GM23338 (cell line): ENCODE measurements around the gene EVC. TPM values are rescaled to one million over a fixed set of nuclear protein-coding genes. Genes with fewer than 3 reads are reported as not detected.
A peak's percentile ranks its signal among the peaks of the same experiment; 100 is the strongest.

Experiments used
- ATAC-seq: fragments of 200-7000 bp; cut with Tn5 transposase; 3 replicates; pipeline ENCODE4 v1.9.1; 2020
- DNase-seq: peaks from one replicate; pipeline ENCODE4 v3.0.0-alpha.2; 2015; ENCODE audit warnings: low spot score
- H2AFZ ChIP-seq: fragments of 200-600 bp; sonication (generic); 2 replicates; pipeline ENCODE4 v1.8.0; 2016; ENCODE audit warnings: antibody characterized with exemption, mild to moderate bottlenecking, moderate library complexity
- H3F3A ChIP-seq: fragments of 200-600 bp; sonication (generic); replicated peaks from 2 replicates; pipeline ENCODE4 v1.8.0; 2017; ENCODE audit warnings: antibody characterized with exemption, mixed run types, low read depth
- H3K27ac ChIP-seq: fragments of 200-600 bp; sonication (generic); 2 replicates; pipeline ENCODE4 v1.6.1; 2016; ENCODE audit warnings: low read depth
- H3K27me3 ChIP-seq: fragments of 200-600 bp; sonication (generic); 2 replicates; pipeline ENCODE4 v1.8.0; 2016; ENCODE audit warnings: mild to moderate bottlenecking, mixed run types, moderate library complexity; ENCODE audit not compliant: insufficient read depth
- H3K36me3 ChIP-seq: fragments of 200-600 bp; sonication (generic); 2 replicates; pipeline ENCODE4 v1.8.0; 2016; ENCODE audit warnings: mild to moderate bottlenecking; ENCODE audit not compliant: insufficient read depth
- H3K4me1 ChIP-seq: fragments of 200-600 bp; sonication (generic); 2 replicates; pipeline ENCODE4 v1.8.0; 2016; ENCODE audit warnings: mild to moderate bottlenecking, moderate library complexity; ENCODE audit not compliant: insufficient read depth
- H3K4me2 ChIP-seq: fragments of 200-600 bp; sonication (generic); 2 replicates; pipeline ENCODE4 v1.7.1; 2017; ENCODE audit warnings: mixed run types
- H3K4me3 ChIP-seq: fragments of 200-600 bp; sonication (generic); 2 replicates; pipeline ENCODE4 v1.6.1; 2016; ENCODE audit warnings: mixed run types
- H3K79me2 ChIP-seq: fragments of 200-600 bp; sonication (generic); replicated peaks from 2 replicates; pipeline ENCODE4 v1.8.0; 2017; ENCODE audit warnings: mild to moderate bottlenecking; ENCODE audit not compliant: insufficient read depth
- H3K9me2 ChIP-seq: fragments of 200-600 bp; sonication (generic); 2 replicates; pipeline ENCODE4 v1.8.0; 2017; ENCODE audit not compliant: insufficient read depth
- H4K20me1 ChIP-seq: fragments of 200-600 bp; sonication (generic); replicated peaks from 2 replicates; pipeline ENCODE4 v1.8.0; 2017; ENCODE audit warnings: mild to moderate bottlenecking; ENCODE audit not compliant: insufficient read depth
- H3K27ac Mint-ChIP-seq: 2 replicates; pipeline ENCODE4 v1.8.0; 2020; ENCODE audit warnings: inconsistent platforms, mild to moderate bottlenecking, moderate library complexity, mixed read lengths
- H3K27me3 Mint-ChIP-seq: 3 replicates; pipeline ENCODE4 v1.8.0; 2022; ENCODE audit warnings: low read depth, mild to moderate bottlenecking, moderate library complexity, mixed read lengths, inconsistent platforms; ENCODE audit not compliant: insufficient read depth, poor library complexity
- H3K36me3 Mint-ChIP-seq: 3 replicates; pipeline ENCODE4 v1.8.0; 2021; ENCODE audit warnings: low read depth, mild to moderate bottlenecking, inconsistent platforms, moderate library complexity, mixed read lengths
- H3K4me1 Mint-ChIP-seq: 3 replicates; pipeline ENCODE4 v1.8.0; 2020; ENCODE audit warnings: mild to moderate bottlenecking, inconsistent platforms, mixed read lengths
- H3K4me3 Mint-ChIP-seq: 3 replicates; pipeline ENCODE4 v1.8.0; 2021; ENCODE audit warnings: moderate library complexity, mild to moderate bottlenecking, inconsistent platforms, mixed read lengths
- H3K9me3 Mint-ChIP-seq: 3 replicates; pipeline ENCODE4 v1.8.0; 2020; ENCODE audit warnings: moderate library complexity, mild to moderate bottlenecking, inconsistent platforms, mixed read lengths
- EZH2 ChIP-seq: fragments of 200-600 bp; sonication (generic); IDR thresholded peaks from one replicate; pipeline ENCODE4 v1.8.0; 2017; ENCODE audit warnings: antibody characterized with exemption, mild to moderate bottlenecking, low read depth; ENCODE audit not compliant: unreplicated experiment
- JUNB ChIP-seq: IDR thresholded peaks from one replicate; pipeline ENCODE4 v1.6.1; 2016; ENCODE audit warnings: antibody characterized with exemption; ENCODE audit not compliant: unreplicated experiment
- NANOG ChIP-seq: IDR thresholded peaks from 2 replicates; pipeline ENCODE4 v1.6.1; 2016; ENCODE audit warnings: antibody characterized with exemption, borderline replicate concordance
- POLR2AphosphoS5 ChIP-seq: IDR thresholded peaks from 2 replicates; pipeline ENCODE4 v1.6.1; 2016; ENCODE audit warnings: antibody characterized with exemption, low read depth
- STAT1 ChIP-seq: IDR thresholded peaks from one replicate; pipeline ENCODE4 v1.6.1; 2016; ENCODE audit warnings: antibody characterized with exemption; ENCODE audit not compliant: unreplicated experiment
- ZNF331 ChIP-seq: fragments of 250-450 bp; sonication (Bioruptor Pico); IDR thresholded peaks from 2 replicates; pipeline ENCODE4 v1.5.0; 2020; ENCODE audit warnings: low read depth, mild to moderate bottlenecking, moderate library complexity
- polyA plus RNA-seq: library from polyadenylated mRNA; unstranded; fragments of >200 nt; fragmentation: Nextera tagmentation; extraction: Ambion mirVana; gene quantifications from 2 replicates; pipeline ENCODE4 v1.2.1, GENCODE V29; 2016
- total RNA-seq: library from RNA; depleted of rRNA; stranded (reverse); fragments of >200 nt; shearing (Covaris generic); gene quantifications from 2 replicates; pipeline ENCODE4 v1.2.3, GENCODE V29; 2014
- TF ChIP-seq, protein P1 (sequence below): IDR thresholded peaks from one replicate; pipeline ENCODE4 v1.6.1; 2018; ENCODE audit warnings: antibody characterized with exemption; ENCODE audit not compliant: unreplicated experiment
- TF ChIP-seq, protein P2 (sequence below), 2 experiments: fragments of 200-600 bp in 1 of 2; sonication (generic) in 1 of 2; conservative IDR thresholded peaks; 2 replicates each; pipeline versions ENCODE4 v1.5.1 to v1.6.1; 2016 to 2017; ENCODE audit warnings: antibody characterized with exemption in 2 of 2, low read depth in 2 of 2, mild to moderate bottlenecking in 2 of 2, moderate library complexity in 1 of 2
- TF ChIP-seq, protein P3 (sequence below): fragments of 250-450 bp; sonication (Bioruptor Pico); IDR thresholded peaks from 2 replicates; pipeline ENCODE4 v1.5.0; 2020; ENCODE audit warnings: mild to moderate bottlenecking, moderate library complexity

Gene EVC
- total and polyA plus RNA-seq, 2 experiments from 2014 or later: 1.7 to 12.8 TPM

DNA sequence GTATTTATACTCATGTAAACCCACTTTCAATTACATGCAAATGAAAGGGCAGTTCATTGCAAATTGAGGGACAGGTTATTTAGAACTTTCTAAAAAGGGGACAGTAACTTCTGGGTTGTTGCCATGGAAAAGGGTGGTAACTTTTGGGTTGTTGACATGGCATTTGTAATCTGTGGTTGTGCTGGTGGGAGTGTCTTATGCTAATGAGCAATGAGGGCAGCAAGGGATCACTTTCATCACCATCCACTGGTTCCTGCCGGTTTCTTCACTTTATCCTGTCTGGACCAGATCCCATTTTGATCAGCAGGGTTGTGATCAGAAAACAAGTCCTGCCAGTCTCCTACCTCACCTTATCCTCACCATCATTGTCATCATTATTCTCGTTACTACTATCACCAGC, 32.0 kb downstream of the EVC start (continued):
- TF ChIP-seq JUNB (no peak), NANOG (no peak)

DNA sequence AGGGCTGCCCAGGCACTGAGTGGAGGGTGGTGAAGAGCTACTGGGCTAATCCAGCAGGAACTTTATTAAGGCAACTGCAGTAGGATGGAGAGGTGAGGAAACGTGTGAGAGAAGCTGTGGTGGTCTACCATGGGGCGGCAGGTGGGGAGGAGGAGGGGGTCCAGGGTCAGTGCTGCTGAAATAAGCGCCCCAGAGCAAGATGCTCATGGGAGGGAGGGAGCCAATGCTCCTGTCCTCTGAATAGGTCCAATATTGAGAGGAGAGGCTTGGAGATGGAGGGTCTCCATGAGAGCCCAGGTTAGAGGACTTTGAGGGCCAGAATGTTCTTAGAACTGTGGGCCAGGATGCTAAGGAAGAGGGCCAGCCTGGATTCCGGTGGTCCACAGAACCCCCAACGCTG, 35.2 kb downstream of the EVC start:
- Histone ChIP-seq H3K27me3 (no peaks in the 10 kb centered on the region), H4K20me1 (no peaks in the 10 kb centered on the region), H2AFZ (no peak overlapping the region), H3F3A (no peaks in the 10 kb centered on the region), H3K79me2 (no peaks in the 10 kb centered on the region), H3K36me3 (peaks cover 13% of the 10 kb centered on the region), H3K4me3 (no peak overlapping the region), H3K9me2 (0 out of 2 replicates have a peak, but pooled peaks cover 7% of the 10 kb centered on the region), H3K4me2 (no peak overlapping the region), H3K27ac (no peak overlapping the region), H3K4me1 (peaks cover 6% of the 10 kb centered on the region)
- Mint-ChIP-seq H3K27me3 (peaks cover 8% of the 10 kb centered on the region), H3K4me1 (peaks cover 12% of the 10 kb centered on the region), H3K27ac (peak overlapping the region; percentile 16; the same call in 1 of the 2 replicates), H3K9me3 (no peaks in the 10 kb centered on the region), H3K36me3 (peaks cover 31% of the 10 kb centered on the region), H3K4me3 (no peak overlapping the region)
- ATAC-seq: no peak
- DNase-seq: no peak
- TF ChIP-seq, protein P1, sequence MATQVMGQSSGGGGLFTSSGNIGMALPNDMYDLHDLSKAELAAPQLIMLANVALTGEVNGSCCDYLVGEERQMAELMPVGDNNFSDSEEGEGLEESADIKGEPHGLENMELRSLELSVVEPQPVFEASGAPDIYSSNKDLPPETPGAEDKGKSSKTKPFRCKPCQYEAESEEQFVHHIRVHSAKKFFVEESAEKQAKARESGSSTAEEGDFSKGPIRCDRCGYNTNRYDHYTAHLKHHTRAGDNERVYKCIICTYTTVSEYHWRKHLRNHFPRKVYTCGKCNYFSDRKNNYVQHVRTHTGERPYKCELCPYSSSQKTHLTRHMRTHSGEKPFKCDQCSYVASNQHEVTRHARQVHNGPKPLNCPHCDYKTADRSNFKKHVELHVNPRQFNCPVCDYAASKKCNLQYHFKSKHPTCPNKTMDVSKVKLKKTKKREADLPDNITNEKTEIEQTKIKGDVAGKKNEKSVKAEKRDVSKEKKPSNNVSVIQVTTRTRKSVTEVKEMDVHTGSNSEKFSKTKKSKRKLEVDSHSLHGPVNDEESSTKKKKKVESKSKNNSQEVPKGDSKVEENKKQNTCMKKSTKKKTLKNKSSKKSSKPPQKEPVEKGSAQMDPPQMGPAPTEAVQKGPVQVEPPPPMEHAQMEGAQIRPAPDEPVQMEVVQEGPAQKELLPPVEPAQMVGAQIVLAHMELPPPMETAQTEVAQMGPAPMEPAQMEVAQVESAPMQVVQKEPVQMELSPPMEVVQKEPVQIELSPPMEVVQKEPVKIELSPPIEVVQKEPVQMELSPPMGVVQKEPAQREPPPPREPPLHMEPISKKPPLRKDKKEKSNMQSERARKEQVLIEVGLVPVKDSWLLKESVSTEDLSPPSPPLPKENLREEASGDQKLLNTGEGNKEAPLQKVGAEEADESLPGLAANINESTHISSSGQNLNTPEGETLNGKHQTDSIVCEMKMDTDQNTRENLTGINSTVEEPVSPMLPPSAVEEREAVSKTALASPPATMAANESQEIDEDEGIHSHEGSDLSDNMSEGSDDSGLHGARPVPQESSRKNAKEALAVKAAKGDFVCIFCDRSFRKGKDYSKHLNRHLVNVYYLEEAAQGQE: no peak
- TF ChIP-seq, protein P2, sequence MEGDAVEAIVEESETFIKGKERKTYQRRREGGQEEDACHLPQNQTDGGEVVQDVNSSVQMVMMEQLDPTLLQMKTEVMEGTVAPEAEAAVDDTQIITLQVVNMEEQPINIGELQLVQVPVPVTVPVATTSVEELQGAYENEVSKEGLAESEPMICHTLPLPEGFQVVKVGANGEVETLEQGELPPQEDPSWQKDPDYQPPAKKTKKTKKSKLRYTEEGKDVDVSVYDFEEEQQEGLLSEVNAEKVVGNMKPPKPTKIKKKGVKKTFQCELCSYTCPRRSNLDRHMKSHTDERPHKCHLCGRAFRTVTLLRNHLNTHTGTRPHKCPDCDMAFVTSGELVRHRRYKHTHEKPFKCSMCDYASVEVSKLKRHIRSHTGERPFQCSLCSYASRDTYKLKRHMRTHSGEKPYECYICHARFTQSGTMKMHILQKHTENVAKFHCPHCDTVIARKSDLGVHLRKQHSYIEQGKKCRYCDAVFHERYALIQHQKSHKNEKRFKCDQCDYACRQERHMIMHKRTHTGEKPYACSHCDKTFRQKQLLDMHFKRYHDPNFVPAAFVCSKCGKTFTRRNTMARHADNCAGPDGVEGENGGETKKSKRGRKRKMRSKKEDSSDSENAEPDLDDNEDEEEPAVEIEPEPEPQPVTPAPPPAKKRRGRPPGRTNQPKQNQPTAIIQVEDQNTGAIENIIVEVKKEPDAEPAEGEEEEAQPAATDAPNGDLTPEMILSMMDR (conservative IDR thresholded peaks at IDR 0.05; ENCODE audit: low read depth in 2 of 2): no peak
- TF ChIP-seq, protein P3, sequence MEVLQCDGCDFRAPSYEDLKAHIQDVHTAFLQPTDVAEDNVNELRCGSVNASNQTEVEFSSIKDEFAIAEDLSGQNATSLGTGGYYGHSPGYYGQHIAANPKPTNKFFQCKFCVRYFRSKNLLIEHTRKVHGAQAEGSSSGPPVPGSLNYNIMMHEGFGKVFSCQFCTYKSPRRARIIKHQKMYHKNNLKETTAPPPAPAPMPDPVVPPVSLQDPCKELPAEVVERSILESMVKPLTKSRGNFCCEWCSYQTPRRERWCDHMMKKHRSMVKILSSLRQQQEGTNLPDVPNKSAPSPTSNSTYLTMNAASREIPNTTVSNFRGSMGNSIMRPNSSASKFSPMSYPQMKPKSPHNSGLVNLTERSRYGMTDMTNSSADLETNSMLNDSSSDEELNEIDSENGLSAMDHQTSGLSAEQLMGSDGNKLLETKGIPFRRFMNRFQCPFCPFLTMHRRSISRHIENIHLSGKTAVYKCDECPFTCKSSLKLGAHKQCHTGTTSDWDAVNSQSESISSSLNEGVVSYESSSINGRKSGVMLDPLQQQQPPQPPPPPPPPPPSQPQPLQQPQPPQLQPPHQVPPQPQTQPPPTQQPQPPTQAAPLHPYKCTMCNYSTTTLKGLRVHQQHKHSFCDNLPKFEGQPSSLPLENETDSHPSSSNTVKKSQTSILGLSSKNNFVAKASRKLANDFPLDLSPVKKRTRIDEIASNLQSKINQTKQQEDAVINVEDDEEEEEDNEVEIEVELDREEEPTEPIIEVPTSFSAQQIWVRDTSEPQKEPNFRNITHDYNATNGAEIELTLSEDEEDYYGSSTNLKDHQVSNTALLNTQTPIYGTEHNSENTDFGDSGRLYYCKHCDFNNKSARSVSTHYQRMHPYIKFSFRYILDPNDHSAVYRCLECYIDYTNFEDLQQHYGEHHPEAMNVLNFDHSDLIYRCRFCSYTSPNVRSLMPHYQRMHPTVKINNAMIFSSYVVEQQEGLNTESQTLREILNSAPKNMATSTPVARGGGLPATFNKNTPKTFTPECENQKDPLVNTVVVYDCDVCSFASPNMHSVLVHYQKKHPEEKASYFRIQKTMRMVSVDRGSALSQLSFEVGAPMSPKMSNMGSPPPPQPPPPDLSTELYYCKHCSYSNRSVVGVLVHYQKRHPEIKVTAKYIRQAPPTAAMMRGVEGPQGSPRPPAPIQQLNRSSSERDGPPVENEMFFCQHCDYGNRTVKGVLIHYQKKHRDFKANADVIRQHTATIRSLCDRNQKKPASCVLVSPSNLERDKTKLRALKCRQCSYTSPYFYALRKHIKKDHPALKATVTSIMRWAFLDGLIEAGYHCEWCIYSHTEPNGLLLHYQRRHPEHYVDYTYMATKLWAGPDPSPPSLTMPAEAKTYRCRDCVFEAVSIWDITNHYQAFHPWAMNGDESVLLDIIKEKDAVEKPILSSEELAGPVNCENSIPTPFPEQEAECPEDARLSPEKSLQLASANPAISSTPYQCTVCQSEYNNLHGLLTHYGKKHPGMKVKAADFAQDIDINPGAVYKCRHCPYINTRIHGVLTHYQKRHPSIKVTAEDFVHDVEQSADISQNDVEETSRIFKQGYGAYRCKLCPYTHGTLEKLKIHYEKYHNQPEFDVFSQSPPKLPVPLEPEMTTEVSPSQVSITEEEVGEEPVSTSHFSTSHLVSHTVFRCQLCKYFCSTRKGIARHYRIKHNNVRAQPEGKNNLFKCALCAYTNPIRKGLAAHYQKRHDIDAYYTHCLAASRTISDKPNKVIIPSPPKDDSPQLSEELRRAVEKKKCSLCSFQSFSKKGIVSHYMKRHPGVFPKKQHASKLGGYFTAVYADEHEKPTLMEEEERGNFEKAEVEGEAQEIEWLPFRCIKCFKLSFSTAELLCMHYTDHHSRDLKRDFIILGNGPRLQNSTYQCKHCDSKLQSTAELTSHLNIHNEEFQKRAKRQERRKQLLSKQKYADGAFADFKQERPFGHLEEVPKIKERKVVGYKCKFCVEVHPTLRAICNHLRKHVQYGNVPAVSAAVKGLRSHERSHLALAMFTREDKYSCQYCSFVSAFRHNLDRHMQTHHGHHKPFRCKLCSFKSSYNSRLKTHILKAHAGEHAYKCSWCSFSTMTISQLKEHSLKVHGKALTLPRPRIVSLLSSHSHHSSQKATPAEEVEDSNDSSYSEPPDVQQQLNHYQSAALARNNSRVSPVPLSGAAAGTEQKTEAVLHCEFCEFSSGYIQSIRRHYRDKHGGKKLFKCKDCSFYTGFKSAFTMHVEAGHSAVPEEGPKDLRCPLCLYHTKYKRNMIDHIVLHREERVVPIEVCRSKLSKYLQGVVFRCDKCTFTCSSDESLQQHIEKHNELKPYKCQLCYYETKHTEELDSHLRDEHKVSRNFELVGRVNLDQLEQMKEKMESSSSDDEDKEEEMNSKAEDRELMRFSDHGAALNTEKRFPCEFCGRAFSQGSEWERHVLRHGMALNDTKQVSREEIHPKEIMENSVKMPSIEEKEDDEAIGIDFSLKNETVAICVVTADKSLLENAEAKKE (CRISPR knock-in tag): no peak
- no peak for TF ChIP-seq POLR2AphosphoS5
- no peak for TF ChIP-seq ZNF331
- no peak for TF ChIP-seq EZH2
- TF ChIP-seq NANOG: no peak
- no peak for TF ChIP-seq JUNB
- no peak for TF ChIP-seq STAT1
